NB4 (cell line): ENCODE data around the gene ENPP1.

Experiments
- DNase-seq: peaks from one replicate; pipeline ENCODE4 v3.0.0; 2010; ENCODE audit warnings: low read depth
- H3K4me3 ChIP-seq: one replicate; pipeline ENCODE4 v1.5.1; 2011; ENCODE audit warnings: mild to moderate bottlenecking, low read depth, low read length, moderate library complexity
- MYC ChIP-seq: IDR thresholded peaks from 2 replicates; pipeline ENCODE4 v1.6.1; 2011; ENCODE audit warnings: low read depth, low read length
- POLR2A ChIP-seq: IDR thresholded peaks from 2 replicates; pipeline ENCODE4 v1.6.1; 2011; ENCODE audit warnings: mild to moderate bottlenecking; ENCODE audit not compliant: insufficient read length; ENCODE audit errors: extremely low read depth
- TF ChIP-seq, protein P1 (sequence below): IDR thresholded peaks from one replicate; pipeline ENCODE4 v1.5.1; 2012; ENCODE audit warnings: low read depth, low read length
- TF ChIP-seq, protein P2 (sequence below): IDR thresholded peaks from 2 replicates; pipeline ENCODE4 v1.6.1; 2011; ENCODE audit warnings: low read depth, low read length

Gene ENPP1

DNA sequence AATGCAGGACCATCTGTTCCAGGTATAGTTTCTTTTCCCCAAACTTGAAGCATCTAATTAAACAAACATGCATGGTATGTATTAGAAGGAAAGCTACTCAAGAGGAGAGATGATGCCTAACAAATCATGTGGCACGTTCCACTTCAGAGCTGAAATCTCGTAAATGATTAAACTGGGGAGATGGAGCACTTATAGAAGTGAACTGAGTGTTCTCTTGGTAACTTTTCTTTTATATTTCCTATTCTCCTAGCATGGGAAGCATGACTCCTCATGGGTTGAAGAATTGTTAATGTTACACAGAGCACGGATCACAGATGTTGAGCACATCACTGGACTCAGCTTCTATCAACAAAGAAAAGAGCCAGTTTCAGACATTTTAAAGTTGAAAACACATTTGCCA, 82.3 kb downstream of the ENPP1 start:
- DNase-seq = no peak
- no peak overlapping the region for H3K4me3 ChIP-seq
- TF ChIP-seq MYC = no peak
- TF ChIP-seq, protein P1, sequence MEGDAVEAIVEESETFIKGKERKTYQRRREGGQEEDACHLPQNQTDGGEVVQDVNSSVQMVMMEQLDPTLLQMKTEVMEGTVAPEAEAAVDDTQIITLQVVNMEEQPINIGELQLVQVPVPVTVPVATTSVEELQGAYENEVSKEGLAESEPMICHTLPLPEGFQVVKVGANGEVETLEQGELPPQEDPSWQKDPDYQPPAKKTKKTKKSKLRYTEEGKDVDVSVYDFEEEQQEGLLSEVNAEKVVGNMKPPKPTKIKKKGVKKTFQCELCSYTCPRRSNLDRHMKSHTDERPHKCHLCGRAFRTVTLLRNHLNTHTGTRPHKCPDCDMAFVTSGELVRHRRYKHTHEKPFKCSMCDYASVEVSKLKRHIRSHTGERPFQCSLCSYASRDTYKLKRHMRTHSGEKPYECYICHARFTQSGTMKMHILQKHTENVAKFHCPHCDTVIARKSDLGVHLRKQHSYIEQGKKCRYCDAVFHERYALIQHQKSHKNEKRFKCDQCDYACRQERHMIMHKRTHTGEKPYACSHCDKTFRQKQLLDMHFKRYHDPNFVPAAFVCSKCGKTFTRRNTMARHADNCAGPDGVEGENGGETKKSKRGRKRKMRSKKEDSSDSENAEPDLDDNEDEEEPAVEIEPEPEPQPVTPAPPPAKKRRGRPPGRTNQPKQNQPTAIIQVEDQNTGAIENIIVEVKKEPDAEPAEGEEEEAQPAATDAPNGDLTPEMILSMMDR = no peak
- TF ChIP-seq POLR2A = no peak
- TF ChIP-seq, protein P2, sequence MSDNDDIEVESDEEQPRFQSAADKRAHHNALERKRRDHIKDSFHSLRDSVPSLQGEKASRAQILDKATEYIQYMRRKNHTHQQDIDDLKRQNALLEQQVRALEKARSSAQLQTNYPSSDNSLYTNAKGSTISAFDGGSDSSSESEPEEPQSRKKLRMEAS = no peak

DNA sequence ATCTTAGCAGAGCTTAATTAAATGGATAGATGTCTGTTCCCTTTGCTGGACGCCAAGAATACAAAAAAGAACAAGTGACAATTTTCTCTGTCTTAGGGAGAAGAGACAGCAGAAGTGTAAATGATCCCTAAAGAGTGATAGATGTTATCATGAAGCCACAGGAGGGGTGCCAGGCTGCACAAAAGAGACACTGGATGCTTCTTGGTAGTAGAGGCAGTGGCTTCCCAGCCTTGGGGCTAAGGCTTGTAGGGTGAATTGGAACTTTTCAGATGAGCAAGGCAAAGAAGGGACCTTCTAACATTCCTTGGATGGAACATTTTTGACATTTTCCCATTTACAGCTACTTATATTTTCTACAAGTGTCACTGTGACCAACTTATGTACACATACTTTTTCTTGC, 85.4 kb downstream of the ENPP1 start:
- no peak for DNase-seq
- TF ChIP-seq, protein P1 = no peak

DNA sequence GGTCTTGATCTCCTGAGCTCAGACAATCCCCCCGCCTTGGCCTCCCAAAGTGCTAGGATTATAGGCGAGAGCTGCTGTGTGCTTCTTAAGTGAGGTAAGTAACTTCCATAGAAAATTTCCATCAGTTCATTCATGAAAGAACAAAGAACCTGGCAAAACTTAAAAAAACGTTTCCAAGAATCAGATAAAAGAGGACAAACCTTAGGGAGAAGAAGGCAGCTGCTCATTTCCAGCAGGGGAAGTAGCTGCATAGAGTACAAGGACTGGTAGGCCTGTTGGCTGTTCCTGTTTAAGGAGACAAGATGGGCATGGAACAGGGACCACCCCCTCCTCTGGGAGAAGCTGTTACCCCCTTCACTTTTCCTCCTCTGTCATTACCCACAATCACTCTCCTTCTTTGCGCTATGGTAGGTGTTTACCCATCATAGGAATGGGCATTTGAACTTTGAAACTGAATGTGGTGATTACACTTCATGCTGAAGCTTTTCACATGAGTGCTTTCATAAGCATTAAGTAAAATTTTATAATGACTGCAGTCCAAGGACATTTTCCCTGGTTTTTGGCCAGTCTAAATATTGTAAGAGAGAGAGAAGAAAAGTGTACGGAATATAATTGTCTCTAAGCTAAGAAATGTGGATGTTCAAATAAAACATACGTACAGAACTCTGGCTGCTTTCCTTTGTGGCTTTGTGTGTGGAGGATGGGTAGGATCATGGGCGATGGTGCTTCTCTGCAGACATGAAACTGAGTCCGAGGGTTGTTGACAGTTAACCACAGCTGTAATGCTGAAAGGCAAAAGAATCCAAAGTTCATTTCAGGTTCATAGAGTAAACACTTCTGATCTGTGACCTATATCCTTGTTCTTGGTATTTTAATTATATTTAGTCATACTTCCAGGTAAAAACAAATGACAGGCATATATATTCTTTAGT, 86.9 kb downstream of the ENPP1 start:
- TF ChIP-seq, protein P2 = no peak
- TF ChIP-seq POLR2A (no peak), MYC (no peak)
- TF ChIP-seq, protein P1 = no peak
- DNase-seq = no peak
- no peak overlapping the region for H3K4me3 ChIP-seq

More for the DNA sequence above, 85.4 kb downstream of the ENPP1 start:
- H3K4me3 ChIP-seq = no peak overlapping the region

DNA sequence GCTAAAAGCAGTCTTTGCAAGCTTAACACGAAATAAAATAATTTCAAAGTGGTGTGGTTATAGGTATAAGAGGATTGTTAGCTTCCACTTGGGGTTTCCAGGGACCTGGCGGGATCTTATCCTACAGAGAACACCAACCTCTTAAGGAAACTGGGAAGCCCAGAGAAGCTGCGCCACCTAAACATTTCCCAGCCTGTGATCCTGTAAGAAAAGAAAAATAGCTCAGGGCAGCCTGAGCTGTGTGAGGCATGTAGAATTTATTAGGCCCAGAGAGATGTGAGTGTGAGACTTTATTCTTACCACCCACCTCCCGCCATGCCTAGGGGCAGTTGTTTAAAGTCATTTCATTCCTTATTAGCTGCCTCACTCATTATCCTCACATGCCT, 89.2 kb downstream of the ENPP1 start:
- H3K4me3 ChIP-seq = no peak overlapping the region
- DNase-seq = no peak
- TF ChIP-seq, protein P2 = no peak

DNA sequence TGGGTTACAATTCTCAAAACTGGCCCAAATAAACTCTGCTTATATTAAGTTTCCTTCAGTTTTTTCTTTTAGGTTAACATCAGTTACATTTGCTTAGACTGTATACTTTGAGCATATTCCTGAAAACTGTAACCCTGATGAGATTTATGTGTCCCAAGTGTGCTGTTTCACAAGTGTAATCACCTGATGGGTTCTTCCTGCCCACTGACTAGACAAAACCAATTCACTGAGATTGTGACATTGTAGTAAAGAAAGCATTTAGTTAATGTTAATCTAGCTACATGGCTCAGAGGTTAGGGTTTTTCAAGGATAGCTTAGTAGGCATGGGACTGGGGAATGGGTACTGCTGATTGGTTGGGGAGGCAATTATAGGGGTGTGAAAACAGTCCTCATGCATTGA, 89.8 kb downstream of the ENPP1 start:
- no peak for DNase-seq
- TF ChIP-seq, protein P2 = no peak
- TF ChIP-seq, protein P1 = no peak
- TF ChIP-seq POLR2A = no peak
- no peak for TF ChIP-seq MYC
- no peak overlapping the region for H3K4me3 ChIP-seq

DNA sequence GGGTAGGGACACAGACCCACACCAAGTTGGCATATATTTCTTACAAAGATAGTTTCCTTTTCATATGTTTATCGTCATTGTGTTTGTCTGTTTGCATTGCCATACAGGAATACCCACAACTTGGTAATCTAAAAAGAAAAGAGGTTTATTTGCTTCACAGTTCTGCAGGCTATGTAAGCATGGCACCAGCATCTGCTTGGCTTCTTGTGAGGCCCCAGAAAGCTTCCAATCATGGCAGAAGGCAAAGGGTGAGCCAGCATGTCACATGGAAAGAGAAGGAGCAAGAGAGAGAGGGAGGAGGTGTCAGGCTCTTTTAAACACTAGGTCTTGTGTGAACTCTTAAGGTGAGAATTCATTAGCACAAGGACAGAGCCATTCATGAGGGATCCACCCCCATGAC, 90.9 kb downstream of the ENPP1 start:
- no peak for DNase-seq
- TF ChIP-seq MYC = no peak
- TF ChIP-seq, protein P1 = no peak
- TF ChIP-seq, protein P2 = no peak
- no peak for TF ChIP-seq POLR2A
- H3K4me3 ChIP-seq = no peak overlapping the region
